SK-N-MC (cell line): ENCODE measurements around the gene TSHZ2.

Source experiments
- EZH2 ChIP-seq: fragments of 200-600 bp; sonication (generic); IDR thresholded peaks from one replicate; pipeline ENCODE4 v1.6.1; 2017; ENCODE audit warnings: antibody characterized with exemption
- POLR2AphosphoS5 ChIP-seq: IDR thresholded peaks from 2 replicates; pipeline ENCODE4 v1.6.1; 2012; ENCODE audit warnings: mild to moderate bottlenecking, low read depth, low read length, borderline replicate concordance

DNA sequence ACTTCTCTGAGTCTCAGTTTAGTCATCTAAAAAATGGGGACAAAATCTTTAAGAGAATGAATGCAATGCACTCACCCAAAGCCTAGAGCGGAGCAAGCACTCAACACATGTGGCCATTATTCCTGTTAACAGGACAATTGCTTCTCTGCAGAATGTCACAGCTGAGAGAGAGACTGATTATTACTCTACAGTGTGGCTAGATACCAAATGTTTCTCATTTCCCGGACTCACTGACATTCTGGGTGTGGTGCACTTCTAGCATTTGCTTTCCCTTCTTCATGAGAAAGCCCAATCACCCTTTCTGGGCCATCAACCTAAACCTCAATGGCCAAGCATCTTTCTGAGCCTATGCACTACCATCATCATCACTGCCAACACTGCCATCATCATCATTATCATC, 347.6 kb downstream of the TSHZ2 start:
- TF ChIP-seq EZH2: no peak
- no peak for TF ChIP-seq POLR2AphosphoS5
